Testis (tissue), 2 donors: Measurements from ENCODE around the gene DNAH5.

Source experiments
- CTCF ChIP-seq, 3 experiments: fragments of 450-650 bp in 2 of 3; fragments of 200-600 bp in 1 of 3; sonication (generic) in 1 of 3; IDR thresholded peaks; one replicate each; pipeline ENCODE4 v1.5.1; 2016 to 2019; ENCODE audit warnings: antibody characterized with exemption in 3 of 3, mild to moderate bottlenecking in 2 of 3, moderate library complexity in 1 of 3
- POLR2A ChIP-seq: fragments of 450-650 bp; IDR thresholded peaks from one replicate; pipeline ENCODE4 v1.6.1; 2017; ENCODE audit warnings: antibody characterized with exemption, mild to moderate bottlenecking, moderate library complexity

GRCh38 chr5:13909271-13909670 is 35.2 kb downstream of the DNAH5 start:
- TF ChIP-seq CTCF (IDR thresholded peaks at IDR 0.05), result no peak
- no peak for TF ChIP-seq POLR2A
